Neuronal stem cell (in vitro differentiated cells): Measurements from ENCODE around the gene EPHA6.

Source experiments
- DNase-seq: peaks from one replicate; pipeline ENCODE4 v3.0.0-alpha.2; 2013; ENCODE audit warnings: low spot score
- H2AFZ ChIP-seq: one replicate; pipeline ENCODE4 v1.6.1; 2013; ENCODE audit warnings: mild to moderate bottlenecking, low read length, inconsistent platforms
- H2AK5ac ChIP-seq: 2 replicates; pipeline ENCODE4 v1.6.1; 2013; ENCODE audit warnings: low read depth, mild to moderate bottlenecking, inconsistent platforms, low read length, moderate library complexity, mixed read lengths
- H2BK120ac ChIP-seq: 2 replicates; pipeline ENCODE4 v1.6.1; 2013; ENCODE audit warnings: low read depth, mild to moderate bottlenecking, inconsistent platforms, low read length, moderate library complexity, mixed read lengths
- H2BK12ac ChIP-seq: one replicate; pipeline ENCODE4 v1.6.1; 2013; ENCODE audit warnings: low read length, inconsistent platforms
- H2BK15ac ChIP-seq: 2 replicates; pipeline ENCODE4 v1.6.1; 2013; ENCODE audit warnings: mild to moderate bottlenecking, low read length, inconsistent platforms, mixed read lengths
- H2BK5ac ChIP-seq: one replicate; pipeline ENCODE4 v1.6.1; 2013; ENCODE audit warnings: inconsistent platforms, mild to moderate bottlenecking, low read length, moderate library complexity
- H3K14ac ChIP-seq: one replicate; pipeline ENCODE4 v1.6.1; 2013; ENCODE audit warnings: low read length, inconsistent platforms
- H3K18ac ChIP-seq: 2 replicates; pipeline ENCODE4 v1.6.1; 2013; ENCODE audit warnings: low read length, inconsistent platforms
- H3K23ac ChIP-seq: 2 replicates; pipeline ENCODE4 v1.6.1; 2013; ENCODE audit warnings: low read depth, mild to moderate bottlenecking, mixed read lengths, low read length, inconsistent platforms; ENCODE audit not compliant: poor library complexity
- H3K27ac ChIP-seq: replicated peaks from 3 replicates; pipeline ENCODE4 v1.5.1; 2013; ENCODE audit warnings: low read length, inconsistent platforms
- H3K27me3 ChIP-seq, 3 experiments: 2 replicates each; pipeline ENCODE4 v1.6.1; 2013; ENCODE audit warnings: low read length in 3 of 3, mild to moderate bottlenecking in 2 of 3, inconsistent platforms in 1 of 3, low read depth in 1 of 3, mixed read lengths in 1 of 3, moderate library complexity in 1 of 3; ENCODE audit not compliant: control insufficient read depth in 3 of 3, insufficient read depth in 3 of 3
- H3K36me3 ChIP-seq, 2 donors: replicated peaks in 1 of 2; 2 replicates each; pipeline ENCODE4 v1.6.1; 2013; ENCODE audit warnings: low read length in 2 of 2; ENCODE audit not compliant: control insufficient read depth in 2 of 2, insufficient read depth in 2 of 2
- H3K4ac ChIP-seq: 2 replicates; pipeline ENCODE4 v1.6.1; 2013; ENCODE audit warnings: inconsistent platforms, mild to moderate bottlenecking, low read length, moderate library complexity
- H3K4me1 ChIP-seq, 2 donors: 1 replicate in 1 of 2; 2 replicates in 1 of 2; pipeline ENCODE4 v1.6.1; 2013; ENCODE audit warnings: low read length in 2 of 2, low read depth in 1 of 2; ENCODE audit not compliant: control insufficient read depth in 2 of 2, insufficient read depth in 1 of 2
- H3K4me2 ChIP-seq: one replicate; pipeline ENCODE4 v1.6.1; 2013; ENCODE audit warnings: mild to moderate bottlenecking, low read length, inconsistent platforms; ENCODE audit not compliant: insufficient read depth, poor library complexity, severe bottlenecking
- H3K4me3 ChIP-seq, 2 donors: 2 replicates each; pipeline ENCODE4 v1.5.1; 2013; ENCODE audit warnings: low read length in 2 of 2, mild to moderate bottlenecking in 2 of 2, inconsistent platforms in 1 of 2, moderate library complexity in 1 of 2
- H3K79me1 ChIP-seq: one replicate; pipeline ENCODE4 v1.6.1; 2013; ENCODE audit warnings: low read depth, mild to moderate bottlenecking, inconsistent platforms, low read length, moderate library complexity
- H3K9ac ChIP-seq: one replicate; pipeline ENCODE4 v1.6.1; 2013; ENCODE audit warnings: mild to moderate bottlenecking, low read depth, low read length, inconsistent platforms; ENCODE audit not compliant: poor library complexity
- H3K9me3 ChIP-seq, 2 donors: replicated peaks in 1 of 2; 2 replicates each; pipeline versions ENCODE3 to v1.6.1; 2013; ENCODE audit warnings: low read length in 2 of 2, mild to moderate bottlenecking in 2 of 2, inconsistent platforms in 1 of 2, low read depth in 1 of 2, mixed read lengths in 1 of 2, moderate library complexity in 1 of 2; ENCODE audit not compliant: control insufficient read depth in 2 of 2, insufficient read depth in 1 of 2
- H4K8ac ChIP-seq: one replicate; pipeline ENCODE4 v1.6.1; 2013; ENCODE audit warnings: low read depth, mild to moderate bottlenecking, inconsistent platforms, low read length, moderate library complexity
- H4K91ac ChIP-seq: one replicate; pipeline ENCODE4 v1.6.1; 2013; ENCODE audit warnings: low read length, low read depth, mild to moderate bottlenecking, inconsistent platforms; ENCODE audit not compliant: poor library complexity
- WGBS, 2 donors: extraction: QIAGEN DNeasy Blood & Tissue Kit; methylation state at CpG; one replicate each; pipeline ENCODE4 v1.1.7; 2013; ENCODE audit warnings: missing lambda C conversion rate in 2 of 2, mixed read lengths in 1 of 2; ENCODE audit not compliant: insufficient read length in 2 of 2, insufficient replicate concordance in 1 of 2; ENCODE audit errors: extremely low coverage in 2 of 2; 5-methylcytosine and 5-hydroxymethylcytosine counted together

The EPHA6 gene

GRCh38 chr3:96803870-96804269 lies 10.5 kb upstream of the EPHA6 start:
- Histone ChIP-seq H3K18ac (no peak overlapping the region), H4K8ac (no peak overlapping the region), H2BK12ac (no peak overlapping the region), H3K79me1 (no peaks in the 10 kb centered on the region), H3K14ac (no peak overlapping the region), H3K23ac (no peak overlapping the region), H3K4me1 (peaks cover 0 to 1% of the 10 kb centered on the region in 2 donors), H3K4ac (no peak overlapping the region), H3K4me2 (no peak overlapping the region), H3K36me3 (no peaks in the 10 kb centered on the region), H3K9ac (no peak overlapping the region), H3K4me3 (no peak overlapping the region), H3K27ac (no peak overlapping the region), H3K9me3 (peaks cover 0 to 2% of the 10 kb centered on the region in 2 donors), H4K91ac (no peak overlapping the region), H3K27me3 (no peaks in the 10 kb centered on the region), H2AK5ac (no peak overlapping the region), H2BK5ac (no peak overlapping the region), H2BK15ac (no peak overlapping the region), H2AFZ (peak overlapping the region; percentile 1), H2BK120ac (no peak overlapping the region)
- no peak for DNase-seq
- WGBS, 2 donors, result no CpG with 5 or more reads among the region's 1 CpG

- Histone ChIP-seq H3K4me3 (no peak overlapping the region), H3K27me3 (no peaks in the 10 kb centered on the region), H3K18ac (no peak overlapping the region), H3K36me3 (no peaks in the 10 kb centered on the region), H2BK15ac (no peak overlapping the region), H2AFZ (no peak overlapping the region), H3K4me2 (no peak overlapping the region), H2AK5ac (no peak overlapping the region), H3K4ac (no peak overlapping the region), H2BK120ac (no peak overlapping the region), H3K9me3 (peaks cover 0 to under 1% of the 10 kb centered on the region in 2 donors), H2BK5ac (no peak overlapping the region), H3K9ac (no peak overlapping the region), H3K23ac (no peak overlapping the region), H2BK12ac (no peak overlapping the region), H3K4me1 (peaks cover 0 to 1% of the 10 kb centered on the region in 2 donors), H4K91ac (no peak overlapping the region), H4K8ac (no peak overlapping the region), H3K79me1 (no peaks in the 10 kb centered on the region), H3K14ac (no peak overlapping the region), H3K27ac (no peak overlapping the region)
- DNase-seq, result no peak
- no CpG with 5 or more reads among the region's 1 CpG for WGBS, 2 donors
Measured at GRCh38 chr3:96806341-96806740, 8.1 kb upstream of the EPHA6 start.

- H3K23ac ChIP-seq, result no peak overlapping the region
- H2AFZ ChIP-seq, result peak overlapping the region; percentile 100
- no peak overlapping the region for H3K14ac ChIP-seq
- H2BK15ac ChIP-seq, result peak overlapping the region; percentile 75
- H3K9ac ChIP-seq, result peak overlapping the region; percentile 70
- no peak overlapping the region for H4K91ac ChIP-seq
- peak overlapping the region; percentile 72 to 92 for H3K4me3 ChIP-seq
- no peak overlapping the region for H3K4ac ChIP-seq
- H2BK12ac ChIP-seq, result peak overlapping the region; percentile 58
- H3K18ac ChIP-seq, result peak overlapping the region; percentile 87
- H3K27ac ChIP-seq, result no peak overlapping the region
- H3K27me3 ChIP-seq, result peaks cover 0 to 19% (median 12%) of the 10 kb centered on the region in 3 experiments
- H3K79me1 ChIP-seq, result no peaks in the 10 kb centered on the region
- peak overlapping the region; percentile 98 for H3K4me2 ChIP-seq
- peaks cover 0 to 7% of the 10 kb centered on the region in 2 donors for H3K4me1 ChIP-seq
- no peak overlapping the region for H4K8ac ChIP-seq
- H2BK5ac ChIP-seq, result peak overlapping the region; percentile 39
- H2AK5ac ChIP-seq, result no peak overlapping the region
- no peak overlapping the region for H2BK120ac ChIP-seq
- no peaks in the 10 kb centered on the region for H3K36me3 ChIP-seq
- no CpG with 5 or more reads among the region's 79 CpGs for WGBS, 2 donors
- peak; percentile 77 for DNase-seq
- H3K9me3 ChIP-seq, result no peaks in the 10 kb centered on the region
Measured at GRCh38 chr3:96813134-96813819, 1.1 kb upstream of the EPHA6 start.

- Histone ChIP-seq H3K4me3 (peak overlapping the region; percentile 72 to 92), H3K14ac (peak overlapping the region; percentile 23), H2BK5ac (no peak overlapping the region), H3K23ac (peak overlapping the region; percentile 55), H3K79me1 (no peaks in the 10 kb centered on the region), H4K91ac (no peak overlapping the region), H3K27ac (no peak overlapping the region), H2AFZ (peak overlapping the region; percentile 100), H3K4ac (no peak overlapping the region), H3K18ac (peak overlapping the region; percentile 71), H3K27me3 (peaks cover 0 to 19% (median 12%) of the 10 kb centered on the region in 3 experiments), H3K36me3 (no peaks in the 10 kb centered on the region), H2BK12ac (no peak overlapping the region), H3K4me1 (peaks cover 0 to 7% of the 10 kb centered on the region in 2 donors), H4K8ac (no peak overlapping the region), H3K9ac (peak overlapping the region; percentile 80), H2BK15ac (peak overlapping the region; percentile 75), H3K4me2 (peak overlapping the region; percentile 98), H2BK120ac (peak overlapping the region; percentile 87), H3K9me3 (no peaks in the 10 kb centered on the region), H2AK5ac (no peak overlapping the region)
- no peak for DNase-seq
- WGBS, 2 donors, result no CpG with 5 or more reads among the region's 50 CpGs
Measured at GRCh38 chr3:96814651-96815567, 515 bp downstream of the EPHA6 start.
